ENCODE data around the gene MAK. TPM values are rescaled to one million over a fixed set of nuclear protein-coding genes. Genes with fewer than 3 reads are reported as not detected.
"Not testable (repeated sequence)": the region's sequence is repeated elsewhere in the genome, so short reads cannot be mapped to it uniquely, and the experiment has no call there.

The MAK gene
- total RNA-seq, 4 donors from 2014 or later, result 0.27 TPM; not detected in 3

DNA sequence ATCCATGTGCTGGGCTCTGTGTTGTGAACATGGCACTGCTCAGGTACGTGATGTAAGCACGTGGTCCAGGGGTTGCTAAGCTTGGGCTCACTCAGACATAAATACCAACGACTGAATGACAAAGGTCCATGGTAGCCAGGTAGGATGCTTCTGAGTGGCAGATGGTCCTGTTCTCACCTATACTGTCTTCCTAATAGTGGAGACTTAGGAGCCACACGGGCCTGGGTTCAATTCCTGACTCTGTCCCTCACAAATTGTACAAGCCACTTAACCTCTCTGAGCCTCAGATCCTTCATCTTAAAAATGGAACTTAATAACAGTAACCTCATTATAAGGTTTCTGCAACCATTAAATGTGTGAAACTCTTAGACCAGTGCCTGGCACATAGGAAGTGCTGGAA is 36.7 kb upstream of the MAK start:
- Histone ChIP-seq H3K27me3 (no peaks in the 10 kb centered on the region), H3K4me3 (no peak overlapping the region), H3K27ac (no peak overlapping the region), H3K4me1 (no peaks in the 10 kb centered on the region), H3K9me3 (no peaks in the 10 kb centered on the region), H3K36me3 (no peaks in the 10 kb centered on the region)
- no peak for DNase-seq
- TF ChIP-seq POLR2A (IDR thresholded peaks at IDR 0.05), result no peak
- TF ChIP-seq, protein P1, sequence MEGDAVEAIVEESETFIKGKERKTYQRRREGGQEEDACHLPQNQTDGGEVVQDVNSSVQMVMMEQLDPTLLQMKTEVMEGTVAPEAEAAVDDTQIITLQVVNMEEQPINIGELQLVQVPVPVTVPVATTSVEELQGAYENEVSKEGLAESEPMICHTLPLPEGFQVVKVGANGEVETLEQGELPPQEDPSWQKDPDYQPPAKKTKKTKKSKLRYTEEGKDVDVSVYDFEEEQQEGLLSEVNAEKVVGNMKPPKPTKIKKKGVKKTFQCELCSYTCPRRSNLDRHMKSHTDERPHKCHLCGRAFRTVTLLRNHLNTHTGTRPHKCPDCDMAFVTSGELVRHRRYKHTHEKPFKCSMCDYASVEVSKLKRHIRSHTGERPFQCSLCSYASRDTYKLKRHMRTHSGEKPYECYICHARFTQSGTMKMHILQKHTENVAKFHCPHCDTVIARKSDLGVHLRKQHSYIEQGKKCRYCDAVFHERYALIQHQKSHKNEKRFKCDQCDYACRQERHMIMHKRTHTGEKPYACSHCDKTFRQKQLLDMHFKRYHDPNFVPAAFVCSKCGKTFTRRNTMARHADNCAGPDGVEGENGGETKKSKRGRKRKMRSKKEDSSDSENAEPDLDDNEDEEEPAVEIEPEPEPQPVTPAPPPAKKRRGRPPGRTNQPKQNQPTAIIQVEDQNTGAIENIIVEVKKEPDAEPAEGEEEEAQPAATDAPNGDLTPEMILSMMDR (IDR thresholded peaks at IDR 0.05), result no peak

DNA sequence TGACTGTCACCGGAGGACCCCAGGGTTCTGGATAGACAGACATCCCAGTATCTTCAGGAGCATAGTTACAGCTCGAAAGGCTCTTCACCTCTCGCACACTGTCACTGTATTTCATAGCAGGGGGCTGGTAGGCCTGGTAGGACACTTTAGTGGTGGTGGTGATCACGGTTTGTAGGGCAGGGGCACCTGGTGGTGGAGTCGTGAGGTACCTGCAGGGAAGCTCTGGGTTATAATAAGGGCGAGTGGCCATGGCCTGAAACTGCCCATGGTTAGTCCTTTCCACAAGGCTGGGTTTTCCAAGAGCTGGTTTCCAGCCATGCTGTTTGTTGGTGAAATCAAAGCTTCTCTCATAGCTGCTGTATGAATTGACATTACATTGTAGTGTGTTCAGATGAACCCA is 35.9 kb upstream of the MAK start:
- Histone ChIP-seq H3K27me3 (no peaks in the 10 kb centered on the region), H3K36me3 (no peaks in the 10 kb centered on the region), H3K4me1 (no peaks in the 10 kb centered on the region), H3K9me3 (no peaks in the 10 kb centered on the region), H3K4me3 (no peak overlapping the region), H3K27ac (no peak overlapping the region)
- DNase-seq, result no peak
- TF ChIP-seq POLR2A (IDR thresholded peaks at IDR 0.05), result no peak
- TF ChIP-seq, protein P1 (IDR thresholded peaks at IDR 0.05), result no peak

DNA sequence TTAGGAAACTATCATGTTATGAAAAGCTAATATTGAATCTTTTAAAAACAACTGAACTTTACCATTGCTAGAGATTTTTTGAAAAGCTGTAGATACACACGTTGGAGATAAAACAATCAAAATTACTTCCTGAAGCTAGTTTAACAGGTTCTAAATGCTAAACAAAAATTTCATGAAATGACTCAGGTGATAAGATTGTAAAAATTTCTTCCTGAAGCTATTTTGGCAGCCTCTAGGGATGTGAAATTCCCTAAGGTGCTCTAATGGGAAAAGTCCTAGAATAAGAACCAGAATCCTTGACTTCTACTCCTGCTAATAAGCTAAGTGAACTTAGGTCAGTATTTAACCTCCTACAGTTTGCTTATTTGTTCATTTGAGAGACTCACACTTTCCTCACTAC is 35.0 kb upstream of the MAK start:
- no peaks in the 10 kb centered on the region for H3K36me3 ChIP-seq
- H3K4me1 ChIP-seq, result no peaks in the 10 kb centered on the region
- TF ChIP-seq POLR2A (IDR thresholded peaks at IDR 0.05), result no peak
- TF ChIP-seq, protein P1 (IDR thresholded peaks at IDR 0.05), result no peak
- H3K4me3 ChIP-seq, result no peak overlapping the region
- no peaks in the 10 kb centered on the region for H3K27me3 ChIP-seq
- no peaks in the 10 kb centered on the region for H3K9me3 ChIP-seq
- DNase-seq, result no peak
- H3K27ac ChIP-seq, result no peak overlapping the region

DNA sequence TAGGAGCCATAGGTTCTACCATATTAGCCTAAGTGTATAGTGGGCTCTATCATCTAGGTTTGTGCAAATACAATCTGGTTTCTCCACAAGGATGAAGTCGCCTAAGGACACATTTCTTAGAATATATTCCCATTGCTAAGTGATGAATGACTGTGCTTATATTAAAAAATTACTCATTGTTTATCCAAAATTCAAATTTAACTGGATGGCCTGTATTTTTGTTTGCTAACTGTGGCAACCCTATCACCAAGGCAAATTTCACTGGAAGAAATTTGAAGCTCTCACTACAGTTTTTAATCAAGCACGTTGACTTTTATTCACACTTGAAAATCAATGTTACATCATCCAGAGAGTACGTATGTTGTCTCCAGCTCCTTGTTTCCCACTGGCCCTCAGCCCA is 29.6 kb upstream of the MAK start:
- no peaks in the 10 kb centered on the region for H3K27me3 ChIP-seq
- no peaks in the 10 kb centered on the region for H3K9me3 ChIP-seq
- no peak for TF ChIP-seq POLR2A (IDR thresholded peaks at IDR 0.05)
- H3K4me3 ChIP-seq, result no peak overlapping the region
- H3K36me3 ChIP-seq, result no peaks in the 10 kb centered on the region
- H3K27ac ChIP-seq, result no peak overlapping the region
- H3K4me1 ChIP-seq, result no peaks in the 10 kb centered on the region
- DNase-seq, result no peak

DNA sequence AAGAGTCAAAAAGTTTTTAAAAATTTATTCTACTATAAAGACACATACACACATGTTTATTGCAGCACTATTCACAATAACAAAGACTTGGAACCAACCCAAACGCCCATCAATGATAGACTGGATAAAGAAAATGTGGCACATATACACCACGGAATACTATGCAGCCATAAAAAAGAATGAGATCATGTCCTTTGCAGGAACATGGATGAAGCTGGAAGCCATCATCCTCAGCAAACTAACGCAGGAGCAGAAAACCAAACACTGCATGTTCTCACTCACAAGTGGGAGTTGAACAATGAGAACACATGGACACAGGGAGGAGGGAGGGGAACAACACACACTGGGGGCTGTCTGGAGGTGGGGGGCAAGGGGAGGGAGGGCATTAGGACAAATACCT is 28.4 kb upstream of the MAK start:
- not testable (repeated sequence) for H3K4me1 ChIP-seq, H3K9me3 ChIP-seq, H3K27me3 ChIP-seq, H3K27ac ChIP-seq, H3K36me3 ChIP-seq, H3K4me3 ChIP-seq, DNase-seq

DNA sequence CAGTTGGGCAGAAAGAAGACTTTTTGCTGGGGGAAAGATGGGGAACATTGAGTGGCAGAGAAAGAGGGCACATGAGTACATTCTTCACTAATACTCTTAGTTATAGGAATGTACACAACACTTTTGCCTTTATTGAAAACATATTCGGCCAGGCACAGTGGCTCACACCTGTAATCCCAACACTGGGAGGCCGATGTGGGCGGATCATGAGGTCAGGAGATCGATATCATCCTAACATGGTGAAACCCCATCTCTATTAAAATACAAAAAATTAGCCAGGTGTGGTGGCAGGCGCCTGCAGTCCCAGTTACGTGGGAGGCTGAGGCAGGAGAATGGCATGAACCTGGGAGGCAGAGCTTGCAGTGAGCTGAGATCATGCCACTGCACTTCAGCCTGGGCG is 24.7 kb upstream of the MAK start:
- H3K4me1 ChIP-seq, H3K4me3 ChIP-seq, H3K27ac ChIP-seq, H3K27me3 ChIP-seq, DNase-seq, H3K9me3 ChIP-seq, H3K36me3 ChIP-seq: not testable (repeated sequence)

DNA sequence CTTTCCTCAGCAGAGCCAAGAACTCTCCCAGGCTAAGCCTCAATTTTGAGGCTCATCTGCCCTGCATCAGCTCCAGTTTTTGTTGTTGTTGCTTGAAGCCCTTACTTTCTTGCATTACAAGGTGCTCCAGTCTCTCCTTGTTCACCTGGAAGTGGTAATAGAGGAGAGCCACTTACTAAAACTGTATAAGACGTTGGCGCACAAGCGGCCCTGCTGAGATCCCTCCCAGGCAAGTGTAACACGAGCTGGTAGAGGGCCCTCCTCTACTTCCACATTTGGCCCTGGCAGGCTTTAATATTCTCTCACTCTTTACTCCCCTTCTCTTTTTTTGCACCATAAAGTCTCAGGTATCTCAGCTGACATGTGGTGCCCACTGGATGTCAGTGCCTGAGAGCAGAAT is 24.0 kb upstream of the MAK start:
- Histone ChIP-seq H3K4me1 (no peaks in the 10 kb centered on the region), H3K4me3 (no peak overlapping the region), H3K9me3 (no peaks in the 10 kb centered on the region), H3K27me3 (no peaks in the 10 kb centered on the region), H3K27ac (no peak overlapping the region), H3K36me3 (no peaks in the 10 kb centered on the region)
- DNase-seq, result no peak
- no peak for TF ChIP-seq POLR2A (IDR thresholded peaks at IDR 0.05)
- TF ChIP-seq, protein P1 (IDR thresholded peaks at IDR 0.05), result no peak
